ENCODE measurements around the gene KCNQ2.
"Not testable (repeated sequence)": the region's sequence is repeated elsewhere in the genome, so short reads cannot be mapped to it uniquely, and the experiment has no call there.

Gene KCNQ2

DNA sequence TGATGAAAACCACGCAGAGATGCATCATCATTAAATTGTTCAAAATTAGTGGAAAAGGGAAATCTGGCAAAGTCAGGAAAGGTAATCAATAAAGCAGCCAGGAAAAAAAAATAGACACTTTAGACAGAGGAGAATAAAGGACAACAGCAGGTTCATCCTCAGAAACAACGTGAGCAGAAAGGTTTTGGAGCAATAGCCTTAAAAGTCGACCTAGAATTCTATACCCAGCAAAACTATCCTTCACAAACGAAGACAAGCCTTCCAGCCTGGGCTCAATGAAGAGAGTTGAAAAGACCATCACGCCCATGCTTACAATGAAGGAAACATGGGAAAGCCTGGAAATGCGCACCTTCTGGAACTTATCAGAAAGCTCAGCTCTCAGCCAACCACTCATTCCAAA, 86.6 kb downstream of the KCNQ2 start:
- DNase-seq (ENCODE audit: low spot score), result no peak

GRCh38 chr20:63384336-63384735, 88.1 kb downstream of the KCNQ2 start:
- DNase-seq (ENCODE audit: low spot score), result no peak

DNA sequence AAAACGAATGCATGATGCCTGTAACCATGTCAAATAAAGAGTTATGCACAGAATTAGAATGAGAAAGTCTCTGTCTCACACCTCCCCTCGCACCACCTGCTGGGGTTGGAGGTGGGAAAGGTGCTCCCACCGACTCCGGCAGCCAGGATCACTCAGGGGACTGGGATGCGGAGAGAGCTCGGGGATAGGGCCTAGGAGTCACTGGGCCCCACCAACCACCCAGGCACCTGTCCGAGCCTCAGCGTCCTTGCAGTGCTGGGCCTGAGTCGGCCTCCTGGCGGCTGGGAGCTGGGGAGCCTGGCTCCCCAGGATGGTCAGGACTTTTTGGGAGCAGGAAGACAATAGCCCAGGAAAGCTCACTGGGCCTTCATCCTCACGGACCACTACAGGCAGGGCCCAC, 88.9 kb downstream of the KCNQ2 start:
- no peak for DNase-seq (ENCODE audit: low spot score)

DNA sequence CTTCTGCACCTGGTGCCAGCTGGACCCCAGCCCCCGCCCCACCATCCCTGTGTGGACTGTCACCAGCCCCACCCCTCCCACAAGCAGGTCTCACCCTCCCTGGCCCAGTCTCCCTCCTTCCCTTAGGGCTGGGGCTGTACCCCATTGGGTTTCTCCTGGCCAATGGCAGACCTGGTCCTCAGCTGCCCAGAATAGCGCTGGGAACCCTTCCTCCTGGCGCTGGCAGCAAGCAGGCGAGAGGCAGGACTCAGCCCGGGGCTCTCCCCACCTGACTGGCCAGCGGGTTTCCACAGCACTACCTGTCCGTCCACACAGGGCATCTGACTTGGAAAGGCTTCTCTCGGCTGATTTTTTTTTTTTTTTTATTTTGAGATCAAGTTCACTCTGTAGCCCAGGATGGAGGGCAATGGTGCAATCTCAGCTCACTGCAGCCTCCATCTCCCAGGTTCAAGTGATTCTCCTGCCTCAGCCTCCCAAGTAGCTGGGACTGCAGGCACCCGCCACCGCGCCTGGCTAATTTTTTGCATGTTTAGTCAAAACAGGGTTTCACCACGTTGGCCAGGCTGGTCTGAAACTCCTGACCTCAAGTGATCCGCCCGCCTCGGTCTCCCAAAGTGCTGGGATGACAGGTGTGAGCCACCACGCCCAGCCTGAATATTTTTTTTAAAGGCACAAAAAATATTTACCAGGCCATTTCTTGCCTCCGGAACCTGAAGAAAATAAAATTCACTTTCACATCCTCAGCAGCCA, 89.7 kb downstream of the KCNQ2 start:
- DNase-seq (ENCODE audit: low spot score), result no peak

DNA sequence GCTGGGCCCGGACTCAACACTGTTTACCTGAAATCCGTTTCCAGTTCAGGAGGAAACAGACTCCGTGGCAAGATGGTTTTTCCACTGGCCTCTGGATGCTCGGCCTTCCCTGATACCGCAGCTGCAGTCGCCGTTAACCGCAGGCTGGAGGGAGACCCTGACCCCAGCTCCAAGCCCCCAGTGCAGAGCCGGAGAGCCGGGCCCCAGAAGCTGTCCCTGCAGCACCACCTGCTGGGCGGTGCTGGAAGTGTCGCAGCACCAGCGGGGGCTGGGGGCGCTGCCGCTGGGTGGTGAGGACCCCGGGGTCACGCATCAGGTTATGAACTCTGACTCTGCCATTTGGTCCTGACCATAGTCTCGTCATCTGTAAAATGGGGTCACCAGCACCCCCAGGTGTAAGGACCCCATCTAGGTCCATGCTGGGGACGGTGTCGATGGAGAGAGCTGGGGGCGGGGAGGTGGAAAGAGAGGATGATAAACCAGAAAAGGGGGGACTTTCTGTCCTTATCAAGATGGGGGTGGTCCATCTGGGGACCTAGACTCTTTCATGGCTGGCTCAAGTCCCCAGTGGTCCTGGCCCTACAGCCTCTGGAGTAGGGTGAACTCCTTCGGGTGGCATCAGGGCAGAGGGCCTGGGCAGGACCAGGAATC, 90.5 kb downstream of the KCNQ2 start:
- peak; percentile 67 for DNase-seq (ENCODE audit: low spot score)

GRCh38 chr20:63380346-63380870, 92.0 kb downstream of the KCNQ2 start:
- DNase-seq (ENCODE audit: low spot score), result no peak

GRCh38 chr20:63379872-63380271, 92.6 kb downstream of the KCNQ2 start:
- DNase-seq (ENCODE audit: low spot score), result not testable (repeated sequence)

DNA sequence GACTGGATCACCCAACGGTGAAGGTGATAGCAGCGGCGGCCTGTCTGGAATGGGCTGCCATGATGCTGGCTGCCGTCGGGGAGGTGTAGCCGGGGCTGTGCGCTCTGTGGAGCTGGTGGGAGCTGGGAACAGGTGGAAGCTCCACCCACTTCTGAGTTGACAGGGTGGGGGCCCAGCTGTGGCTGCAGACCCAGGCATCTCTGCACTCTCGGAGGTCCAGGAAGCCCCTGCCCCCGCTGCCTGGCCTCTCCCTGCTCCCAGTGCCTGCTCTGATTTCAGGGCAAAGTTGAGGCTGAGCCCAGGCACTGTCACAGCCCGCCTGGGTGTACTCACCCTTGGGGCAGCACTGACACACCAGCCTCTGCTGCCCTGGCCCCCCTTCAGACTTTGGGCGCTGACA, 93.2 kb downstream of the KCNQ2 start:
- DNase-seq (ENCODE audit: low spot score), result no peak

DNA sequence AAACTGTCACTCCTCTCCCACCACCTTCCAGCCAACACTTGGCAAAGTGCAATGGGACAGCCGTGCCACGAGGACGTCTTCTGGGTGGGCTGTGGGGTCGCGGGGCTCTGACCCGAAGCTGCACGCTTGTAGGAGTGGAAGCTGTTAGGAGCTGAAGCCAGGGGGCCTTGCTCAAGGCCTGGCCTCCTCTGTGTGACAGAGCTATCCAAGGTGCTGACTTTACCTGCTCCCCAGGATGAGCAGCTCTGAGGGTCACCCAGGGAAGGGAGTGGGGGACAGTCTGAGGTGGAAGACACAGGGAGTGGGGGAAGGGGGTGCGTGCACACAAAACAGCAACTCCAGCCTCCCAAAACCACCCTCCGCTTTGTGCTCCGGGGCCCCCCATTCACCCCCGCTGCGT, 93.8 kb downstream of the KCNQ2 start:
- DNase-seq (ENCODE audit: low spot score), result no peak

- DNase-seq (ENCODE audit: low spot score), result no peak
Observed at GRCh38 chr20:63377951-63378381, 94.5 kb downstream of the KCNQ2 start.

GRCh38 chr20:63377256-63377941, 95.1 kb downstream of the KCNQ2 start:
- DNase-seq (ENCODE audit: low spot score), result no peak

DNA sequence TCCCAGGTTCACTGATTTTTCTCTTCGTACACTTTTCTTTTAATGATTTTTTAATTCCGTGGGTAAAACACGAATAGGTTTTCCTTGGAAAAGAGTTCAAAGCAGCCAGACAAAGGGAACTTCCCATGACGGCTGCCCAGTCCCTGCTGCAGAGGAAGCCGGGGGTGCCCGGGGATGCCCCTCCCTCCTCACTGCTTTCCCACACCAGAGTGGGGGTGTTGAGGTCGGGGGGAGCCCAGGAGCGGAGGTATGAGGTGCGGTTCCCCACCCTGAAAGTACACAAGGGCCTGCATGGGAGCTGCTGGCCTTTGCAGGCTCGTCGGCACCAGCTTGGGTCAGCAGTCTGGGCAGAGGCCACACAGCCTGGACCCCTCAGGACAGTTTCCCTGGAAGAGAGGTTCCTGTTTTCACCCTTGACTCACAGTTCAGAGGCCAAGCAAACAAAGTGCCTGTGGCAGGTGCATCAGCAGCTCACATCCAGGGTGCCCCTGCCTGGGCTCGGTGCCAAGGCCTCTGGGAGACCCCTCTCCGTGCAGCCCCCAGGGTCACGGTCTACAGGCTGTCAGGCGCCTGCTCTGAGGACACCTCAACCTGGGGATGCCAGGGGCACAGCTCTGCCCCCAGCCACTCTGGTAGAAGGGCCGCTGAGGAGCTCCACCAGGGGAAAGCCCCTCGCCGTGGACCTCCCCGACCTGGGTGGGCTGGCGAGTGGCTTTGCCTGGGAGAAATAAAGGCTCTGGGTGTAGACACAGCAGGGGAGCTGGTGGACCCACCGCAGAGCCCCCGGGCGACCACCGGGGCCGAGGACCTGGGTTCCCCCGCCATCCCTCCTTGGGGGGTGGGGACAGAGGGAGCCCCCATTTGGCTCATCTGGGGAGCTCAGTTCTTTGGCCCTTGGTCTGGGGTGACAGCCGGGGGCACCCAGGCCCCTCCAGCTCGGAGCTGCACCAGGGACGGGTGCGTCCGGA, 95.9 kb downstream of the KCNQ2 start:
- DNase-seq (ENCODE audit: low spot score), result no peak

DNA sequence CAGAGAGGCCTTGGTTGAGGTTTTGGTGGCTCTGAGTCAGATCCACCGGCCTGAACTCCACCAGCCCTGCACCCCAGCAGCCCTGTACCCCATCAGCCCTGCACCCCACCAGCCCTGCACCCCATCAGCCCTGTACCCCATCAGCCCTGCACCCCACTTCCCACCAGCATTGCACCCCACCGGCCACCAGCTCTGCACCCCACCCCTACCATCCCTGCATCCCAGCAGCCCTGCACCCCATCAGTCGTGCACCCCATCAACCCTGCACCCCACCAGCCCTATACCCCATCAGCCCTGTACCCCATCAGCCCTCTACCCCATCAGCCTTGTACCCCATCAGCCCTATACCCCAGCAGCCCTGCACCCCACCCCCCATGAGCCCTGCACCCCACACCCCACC, 97.0 kb downstream of the KCNQ2 start:
- no peak for DNase-seq (ENCODE audit: low spot score)

DNA sequence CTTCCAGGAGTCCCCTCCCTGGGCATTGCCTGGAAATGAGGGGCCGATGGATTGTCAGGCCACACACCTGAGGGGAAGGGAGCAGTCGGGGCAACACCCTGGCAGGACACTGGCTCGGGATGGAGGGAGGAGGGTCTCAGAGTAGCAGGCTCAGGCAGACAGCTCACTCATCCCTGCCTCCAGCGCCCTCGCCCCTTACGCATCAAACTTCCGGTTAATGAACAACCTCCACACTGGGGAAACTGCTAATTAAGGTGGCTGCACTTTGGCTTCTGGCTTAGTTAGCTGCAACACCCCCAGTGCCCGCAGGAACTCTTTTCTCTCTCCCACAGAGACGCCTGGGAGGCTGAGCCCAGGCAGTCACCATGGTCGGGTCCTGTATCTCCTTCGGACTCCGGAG, 98.0 kb downstream of the KCNQ2 start:
- DNase-seq (ENCODE audit: low spot score), result no peak

GRCh38 chr20:63373996-63374395, 98.5 kb downstream of the KCNQ2 start:
- DNase-seq (ENCODE audit: low spot score), result no peak

DNA sequence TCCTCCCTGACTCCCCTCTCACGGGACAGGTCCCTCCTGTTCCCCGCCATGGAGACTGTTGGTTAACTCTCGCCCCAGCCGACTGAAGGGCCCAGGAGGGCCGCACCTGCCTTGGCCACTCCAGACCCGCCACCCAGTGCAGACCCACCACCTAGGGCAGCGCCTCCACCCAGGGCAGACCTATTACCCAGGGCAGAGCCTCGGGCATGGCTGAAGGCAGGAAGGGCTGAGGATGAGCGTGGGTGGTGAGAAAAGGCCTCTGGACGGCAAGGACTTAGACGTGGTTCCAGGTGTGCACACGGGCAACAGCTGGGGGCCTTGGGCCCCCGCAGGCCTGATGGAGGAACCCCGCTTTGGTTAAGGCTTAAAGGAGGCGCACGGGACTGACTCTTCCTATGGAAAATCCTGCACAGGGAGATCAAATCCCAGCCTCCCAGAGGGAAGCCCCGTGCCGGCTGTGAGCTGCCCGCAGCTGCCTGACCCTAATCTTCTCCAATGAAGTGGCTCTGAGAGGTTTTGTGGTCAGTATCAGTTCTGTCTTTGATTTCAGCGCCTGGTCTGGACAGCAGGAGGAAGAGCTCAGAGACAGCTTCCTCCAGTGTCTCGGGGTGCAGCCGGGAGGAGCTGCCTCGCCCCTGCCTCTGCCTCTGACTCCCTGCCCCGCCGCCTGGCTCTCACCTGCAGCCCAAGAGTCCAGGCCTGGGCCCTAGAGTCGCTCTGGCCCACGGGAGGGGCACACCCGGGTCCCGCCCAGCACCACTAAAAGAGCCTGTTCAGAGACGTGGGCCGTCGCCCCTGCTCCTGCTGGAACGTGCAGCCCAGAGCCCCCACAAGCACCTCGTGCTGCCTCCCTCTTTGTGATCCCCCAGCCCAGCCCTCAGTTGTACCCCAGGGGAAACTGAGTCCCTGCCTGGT, 99.2 kb downstream of the KCNQ2 start:
- DNase-seq (ENCODE audit: low spot score), result no peak

DNA sequence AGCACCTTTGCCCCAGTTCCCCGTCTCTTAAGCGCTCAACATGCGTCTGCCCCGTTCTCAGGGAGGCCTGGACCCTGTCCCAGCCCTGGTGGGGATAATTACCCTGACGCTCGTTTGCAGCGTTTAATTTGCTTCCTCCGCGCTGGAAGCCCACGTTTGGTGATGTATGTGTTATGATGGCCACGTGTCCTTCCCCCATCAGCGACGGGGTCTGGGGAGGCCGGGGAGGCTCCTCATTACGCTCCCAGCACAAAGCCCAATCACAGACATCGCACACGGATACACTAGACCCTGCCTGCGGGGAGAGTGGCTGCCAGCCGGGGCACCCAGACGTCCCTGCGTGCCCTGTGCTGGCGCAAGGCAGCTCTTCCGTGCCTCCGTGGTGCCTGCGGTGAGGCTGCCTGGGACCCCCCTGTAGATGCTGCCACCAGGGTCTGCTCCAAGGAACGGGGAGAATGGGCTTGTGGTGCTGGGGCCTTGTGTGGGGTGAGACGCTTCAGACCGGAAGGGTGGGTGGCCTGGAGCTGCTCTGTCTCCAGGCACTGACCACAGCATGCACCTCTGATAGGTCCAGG, 101.1 kb downstream of the KCNQ2 start:
- DNase-seq (ENCODE audit: low spot score), result no peak

- no peak for DNase-seq (ENCODE audit: low spot score)
Observed at GRCh38 chr20:63370618-63371187, 101.8 kb downstream of the KCNQ2 start.

- no peak for DNase-seq (ENCODE audit: low spot score)
Observed at GRCh38 chr20:63369724-63370617, 102.5 kb downstream of the KCNQ2 start.
